PFSK-1 (cell line): Measurements from ENCODE around the gene ST6GALNAC3.

ENCODE experiments used
- FOXP2 ChIP-seq: optimal IDR thresholded peaks from 2 replicates; pipeline ENCODE3; 2011; ENCODE audit warnings: borderline replicate concordance, control low read depth, inconsistent platforms; ENCODE audit not compliant: insufficient read depth; ENCODE audit errors: extremely low read length, extremely low read depth
- POLR2AphosphoS5 ChIP-seq: IDR thresholded peaks from 2 replicates; pipeline ENCODE4 v1.6.1; 2012; ENCODE audit warnings: low read depth, mild to moderate bottlenecking, control low read depth, low read length, moderate library complexity
- SIN3A ChIP-seq: IDR thresholded peaks from 2 replicates; pipeline ENCODE4 v1.6.1; 2012; ENCODE audit warnings: mild to moderate bottlenecking, low read length, moderate library complexity, borderline replicate concordance; ENCODE audit not compliant: insufficient read depth
- TAF1 ChIP-seq: IDR thresholded peaks from 2 replicates; pipeline ENCODE4 v1.6.1; 2012; ENCODE audit warnings: low read length, control low read depth, borderline replicate concordance; ENCODE audit not compliant: insufficient read depth
- TF ChIP-seq, protein P1 (sequence below), 2 experiments: IDR thresholded peaks; 2 replicates each; pipeline versions ENCODE4 v1.6.1 to v1.8.0; 2011 to 2012; ENCODE audit warnings: low read depth in 2 of 2, low read length in 2 of 2, control low read depth in 1 of 2, inconsistent platforms in 1 of 2, mild to moderate bottlenecking in 1 of 2, moderate library complexity in 1 of 2; ENCODE audit not compliant: insufficient read depth in 1 of 2

DNA sequence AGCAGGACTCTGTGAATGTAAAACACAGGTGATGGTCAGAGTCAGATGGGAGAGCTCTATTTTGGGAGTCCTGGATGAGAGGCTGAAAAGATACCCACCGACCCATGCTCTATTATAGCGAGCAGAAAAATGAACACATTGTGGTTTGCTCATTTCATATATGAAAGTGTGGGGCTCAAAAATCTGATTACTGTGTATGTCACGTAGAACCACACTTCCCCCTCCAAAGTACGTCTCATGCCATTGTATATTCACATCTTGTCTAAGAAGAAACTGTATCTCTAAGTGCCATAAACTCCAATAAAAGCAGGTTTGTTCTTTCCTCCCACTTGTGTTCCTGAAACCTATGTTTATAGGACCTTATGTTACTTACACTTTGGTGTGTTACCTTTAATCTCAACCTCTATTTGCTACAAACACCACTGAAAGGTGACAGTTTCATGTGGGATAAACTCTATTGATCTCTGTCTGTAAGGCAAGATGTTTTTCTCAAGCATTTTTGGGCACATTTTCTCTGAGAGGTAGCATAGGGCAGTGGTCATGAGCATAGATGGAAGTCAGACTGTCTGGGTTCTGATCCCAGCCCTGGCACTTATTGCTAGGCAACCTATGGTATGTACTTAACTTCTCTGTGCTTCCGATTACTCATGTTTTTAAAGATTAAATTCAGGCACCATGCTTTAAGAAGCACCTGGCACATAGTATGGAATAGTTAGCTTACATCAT lies 214.4 kb downstream of the ST6GALNAC3 start:
- TF ChIP-seq TAF1 (no peak), POLR2AphosphoS5 (no peak), SIN3A (no peak), FOXP2 (no peak)
- TF ChIP-seq, protein P1, sequence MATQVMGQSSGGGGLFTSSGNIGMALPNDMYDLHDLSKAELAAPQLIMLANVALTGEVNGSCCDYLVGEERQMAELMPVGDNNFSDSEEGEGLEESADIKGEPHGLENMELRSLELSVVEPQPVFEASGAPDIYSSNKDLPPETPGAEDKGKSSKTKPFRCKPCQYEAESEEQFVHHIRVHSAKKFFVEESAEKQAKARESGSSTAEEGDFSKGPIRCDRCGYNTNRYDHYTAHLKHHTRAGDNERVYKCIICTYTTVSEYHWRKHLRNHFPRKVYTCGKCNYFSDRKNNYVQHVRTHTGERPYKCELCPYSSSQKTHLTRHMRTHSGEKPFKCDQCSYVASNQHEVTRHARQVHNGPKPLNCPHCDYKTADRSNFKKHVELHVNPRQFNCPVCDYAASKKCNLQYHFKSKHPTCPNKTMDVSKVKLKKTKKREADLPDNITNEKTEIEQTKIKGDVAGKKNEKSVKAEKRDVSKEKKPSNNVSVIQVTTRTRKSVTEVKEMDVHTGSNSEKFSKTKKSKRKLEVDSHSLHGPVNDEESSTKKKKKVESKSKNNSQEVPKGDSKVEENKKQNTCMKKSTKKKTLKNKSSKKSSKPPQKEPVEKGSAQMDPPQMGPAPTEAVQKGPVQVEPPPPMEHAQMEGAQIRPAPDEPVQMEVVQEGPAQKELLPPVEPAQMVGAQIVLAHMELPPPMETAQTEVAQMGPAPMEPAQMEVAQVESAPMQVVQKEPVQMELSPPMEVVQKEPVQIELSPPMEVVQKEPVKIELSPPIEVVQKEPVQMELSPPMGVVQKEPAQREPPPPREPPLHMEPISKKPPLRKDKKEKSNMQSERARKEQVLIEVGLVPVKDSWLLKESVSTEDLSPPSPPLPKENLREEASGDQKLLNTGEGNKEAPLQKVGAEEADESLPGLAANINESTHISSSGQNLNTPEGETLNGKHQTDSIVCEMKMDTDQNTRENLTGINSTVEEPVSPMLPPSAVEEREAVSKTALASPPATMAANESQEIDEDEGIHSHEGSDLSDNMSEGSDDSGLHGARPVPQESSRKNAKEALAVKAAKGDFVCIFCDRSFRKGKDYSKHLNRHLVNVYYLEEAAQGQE (IDR thresholded peaks at IDR 0.05; ENCODE audit: insufficient read depth in 1 of 2, low read depth in 2 of 2, low read length in 2 of 2) = no peak
